Right lung (tissue), 5 donors: ENCODE data around the gene LMTK2. TPM values are rescaled to one million over a fixed set of nuclear protein-coding genes. Genes with fewer than 3 reads are reported as not detected.

Experiments used
- DNase-seq, 2 donors: peaks; one replicate each; pipeline ENCODE4 v3.0.0-alpha.2; 2013
- polyA plus RNA-seq, 5 donors: library from polyadenylated mRNA; unstranded; fragments of 120-200 nt; gene quantifications; one replicate each; pipeline versions ENCODE4 v1.2.1 to v1.2.3, GENCODE V29; 2013; ENCODE audit warnings: inconsistent platforms in 1 of 5, low replicate concordance in 1 of 5; ENCODE audit not compliant: insufficient read length in 5 of 5, insufficient read depth in 1 of 5

LMTK2 gene
- polyA plus RNA-seq, 5 donors: 12.8 to 17.0 (median 13.4) TPM

DNA sequence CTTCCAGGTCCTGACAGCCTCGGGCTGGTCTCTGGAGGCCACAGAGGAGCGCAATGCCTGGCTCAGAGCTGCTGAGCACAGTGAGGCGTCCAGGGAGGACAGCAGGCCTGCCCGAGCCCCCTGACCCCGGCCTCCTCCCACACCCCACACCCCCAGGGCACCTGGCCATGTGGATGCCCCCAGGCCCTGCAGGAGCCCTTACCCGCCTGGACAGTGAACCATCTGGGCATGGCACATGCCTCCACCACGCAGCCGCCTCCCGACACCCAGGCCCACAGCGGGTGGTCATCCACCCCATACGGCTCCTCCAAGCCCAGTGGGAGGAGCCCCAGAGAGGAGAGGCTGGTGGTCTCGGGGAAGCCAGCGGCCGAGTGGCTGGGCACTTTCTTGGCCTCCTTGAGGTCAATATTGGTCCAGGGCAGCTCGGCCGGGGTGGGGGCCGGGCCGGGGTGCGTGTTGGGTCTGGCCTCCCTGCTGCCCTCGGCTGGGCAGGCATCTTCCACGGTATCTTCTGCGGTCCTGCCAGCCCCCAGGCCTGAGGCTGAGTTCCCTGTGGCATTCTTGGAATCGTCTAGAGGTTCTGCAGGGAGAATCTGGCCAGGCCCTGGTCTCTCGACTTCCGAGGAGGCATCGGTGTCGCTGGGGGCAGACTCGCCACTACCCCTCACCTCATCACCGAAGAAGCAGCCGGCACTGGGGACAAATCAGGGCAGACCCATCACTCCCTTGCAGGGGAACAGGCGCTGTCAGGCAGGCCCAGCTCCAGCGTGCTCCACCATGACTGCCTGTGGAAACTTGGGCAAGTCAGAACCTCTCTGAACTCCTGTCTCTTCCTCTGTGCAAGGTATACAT is 126.8 kb downstream of the LMTK2 start:
- no peak for DNase-seq

DNA sequence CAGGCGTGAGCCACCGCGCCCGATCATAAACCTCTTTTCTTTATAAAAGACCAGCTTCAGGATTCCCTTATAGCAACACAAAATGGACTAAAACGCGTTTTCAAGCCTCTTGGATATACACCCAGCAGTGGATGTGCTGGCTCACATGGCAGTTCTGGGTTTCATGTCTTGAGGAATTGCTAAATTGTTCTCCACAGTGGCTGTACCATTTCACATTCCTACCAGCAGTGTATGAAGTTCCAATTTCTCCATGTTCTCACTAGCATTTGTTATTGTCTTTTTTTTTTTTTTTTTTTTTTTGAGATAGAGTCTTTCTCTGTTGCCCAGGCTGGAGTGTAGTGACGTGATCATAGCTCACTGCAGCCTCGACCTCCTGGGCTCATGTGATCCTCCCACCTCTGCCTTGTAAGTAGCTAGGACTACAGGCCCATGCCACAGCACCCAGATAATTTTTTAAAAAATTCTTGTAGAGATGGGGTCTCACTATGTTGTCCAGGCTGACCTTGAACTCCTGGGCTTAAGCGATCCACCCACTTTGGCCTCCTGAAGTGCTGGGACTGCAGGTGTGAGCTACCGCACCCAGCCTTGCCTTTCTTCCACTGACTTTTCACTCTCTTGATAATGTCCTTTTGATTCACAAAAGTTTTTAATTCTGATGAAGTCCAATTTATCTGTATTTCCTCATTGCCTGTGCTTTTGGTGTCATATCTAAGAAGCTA is 127.9 kb downstream of the LMTK2 start:
- no peak for DNase-seq

DNA sequence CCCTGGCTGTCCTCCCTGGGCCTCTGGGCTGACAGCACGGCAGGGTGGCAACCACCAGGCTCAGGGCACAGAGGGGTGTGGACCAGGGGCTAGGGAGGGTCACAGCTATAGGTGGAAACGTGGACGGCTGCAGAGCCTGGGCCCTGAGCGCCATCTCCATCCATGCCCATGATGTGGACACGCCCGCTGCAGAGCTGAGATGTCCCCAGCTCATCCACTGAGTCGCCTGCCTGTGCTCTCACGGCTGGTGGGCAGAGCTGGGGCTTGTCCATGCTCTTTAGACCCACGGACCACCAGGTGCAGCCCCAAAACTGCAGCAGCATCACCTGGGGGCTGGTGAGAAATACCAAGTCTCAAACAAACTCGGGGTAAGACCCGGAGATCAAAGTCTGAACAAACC is 129.2 kb downstream of the LMTK2 start:
- DNase-seq: no peak

DNA sequence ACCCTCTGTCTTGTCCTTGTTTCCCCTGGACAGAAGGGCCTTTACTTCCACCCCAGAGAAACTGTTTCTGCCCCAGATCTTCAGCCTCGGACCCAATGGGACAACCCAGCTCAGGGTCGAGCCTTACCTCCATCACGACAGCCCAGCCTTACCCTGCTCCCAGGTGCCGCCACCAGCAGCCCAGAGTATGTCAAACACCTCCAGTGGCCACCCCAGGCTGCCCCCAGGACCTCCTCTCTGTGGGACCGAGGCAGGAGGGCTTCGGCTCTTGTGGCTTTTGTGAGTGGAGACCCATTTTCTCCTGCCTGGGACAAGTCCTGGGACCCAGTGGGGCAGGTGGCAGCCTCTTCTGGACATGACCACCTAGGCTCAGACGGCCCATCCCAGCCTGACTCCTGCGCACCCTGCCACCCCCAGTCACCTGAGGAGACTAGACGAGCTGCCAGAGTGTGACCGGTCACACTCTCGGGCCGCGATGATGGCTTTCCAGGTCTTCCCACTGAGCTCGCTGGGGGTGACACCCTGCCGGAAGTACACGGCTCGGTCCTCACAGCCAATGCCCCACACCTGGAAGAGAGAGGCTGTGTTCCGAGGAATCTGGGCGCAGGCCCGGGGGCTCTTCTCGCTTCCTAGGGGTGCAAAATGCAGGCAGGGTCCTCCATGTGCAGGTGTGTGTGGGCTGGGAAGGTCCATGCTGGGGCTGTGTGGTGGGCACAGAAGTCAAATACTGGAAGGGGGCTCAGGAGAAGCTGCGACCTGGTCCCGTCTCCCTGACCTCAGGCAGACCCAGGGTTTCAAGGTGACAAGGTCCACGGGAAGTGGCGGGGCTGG is 129.9 kb downstream of the LMTK2 start:
- no peak for DNase-seq

DNA sequence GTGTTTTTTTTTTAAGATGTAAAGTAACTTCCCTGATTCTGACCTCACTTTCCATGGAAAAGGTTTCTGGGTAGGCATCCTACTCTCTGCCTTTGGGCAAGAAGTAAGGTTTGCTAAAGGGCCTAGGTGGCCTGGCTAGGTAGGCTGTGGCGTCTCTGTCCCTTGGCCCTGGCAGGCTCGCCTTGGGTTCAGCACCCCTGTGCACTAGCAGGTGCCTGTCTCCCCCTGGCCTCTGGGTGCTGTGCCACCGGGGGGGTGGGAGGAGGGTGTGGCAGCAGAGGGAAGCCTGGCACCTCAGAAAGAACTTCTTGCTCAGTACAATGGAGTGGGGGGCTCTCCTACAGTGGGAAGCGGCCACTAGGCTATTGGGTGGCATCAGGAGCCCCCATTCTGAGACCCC is 131.4 kb downstream of the LMTK2 start:
- no peak for DNase-seq

DNA sequence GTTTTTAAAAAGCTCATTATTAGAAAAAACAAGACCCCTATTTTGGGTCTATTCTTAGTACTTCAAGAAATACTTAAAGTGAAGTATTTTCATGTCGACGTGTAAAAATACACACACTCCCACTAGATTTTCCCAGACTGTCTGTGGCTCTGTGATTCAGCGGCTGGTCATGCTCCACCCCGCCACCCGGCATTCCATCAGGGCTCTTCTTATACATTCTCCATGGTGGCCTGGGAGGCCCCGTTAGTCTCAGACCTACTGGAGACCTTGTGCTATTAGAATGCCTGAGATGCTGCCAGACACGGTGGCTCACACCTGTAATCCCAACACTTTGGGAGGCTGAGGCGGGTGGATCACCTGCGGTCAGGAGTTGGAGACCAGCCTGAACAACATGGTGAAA is 132.3 kb downstream of the LMTK2 start:
- no peak for DNase-seq

DNA sequence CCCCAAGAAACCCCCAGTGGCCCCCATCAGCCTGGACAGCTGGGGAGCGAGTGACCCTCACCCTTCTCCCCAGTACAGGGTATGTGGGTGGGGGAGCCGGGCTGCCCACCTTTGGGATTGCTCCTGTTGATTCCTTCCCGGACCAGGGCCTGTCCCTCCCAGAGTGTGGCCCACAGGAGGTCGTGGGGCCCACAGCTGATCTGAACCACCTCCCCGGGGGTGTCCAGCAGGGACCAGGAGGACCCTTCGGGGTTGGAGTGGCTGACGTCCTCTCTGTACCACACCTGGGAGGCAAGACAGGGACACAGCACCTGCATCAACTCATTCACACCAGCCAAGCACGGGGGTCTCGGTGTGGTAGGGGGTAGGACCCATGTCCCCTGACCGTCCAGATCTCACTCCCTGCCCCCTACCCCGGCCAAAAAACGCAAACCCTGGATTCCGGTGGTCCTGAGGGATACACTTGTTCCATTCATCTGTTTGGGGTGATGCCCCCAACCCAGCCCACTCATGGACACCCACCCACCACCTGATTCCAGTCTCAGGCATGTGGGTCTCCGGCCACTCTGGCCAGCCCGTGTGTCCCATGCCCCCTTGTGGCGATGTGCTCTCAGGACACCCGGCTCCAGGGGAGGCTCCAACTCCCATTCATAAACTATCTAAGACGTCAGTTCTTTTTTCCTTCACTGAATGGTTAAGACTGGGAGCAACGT is 134.5 kb downstream of the LMTK2 start:
- DNase-seq: no peak

DNA sequence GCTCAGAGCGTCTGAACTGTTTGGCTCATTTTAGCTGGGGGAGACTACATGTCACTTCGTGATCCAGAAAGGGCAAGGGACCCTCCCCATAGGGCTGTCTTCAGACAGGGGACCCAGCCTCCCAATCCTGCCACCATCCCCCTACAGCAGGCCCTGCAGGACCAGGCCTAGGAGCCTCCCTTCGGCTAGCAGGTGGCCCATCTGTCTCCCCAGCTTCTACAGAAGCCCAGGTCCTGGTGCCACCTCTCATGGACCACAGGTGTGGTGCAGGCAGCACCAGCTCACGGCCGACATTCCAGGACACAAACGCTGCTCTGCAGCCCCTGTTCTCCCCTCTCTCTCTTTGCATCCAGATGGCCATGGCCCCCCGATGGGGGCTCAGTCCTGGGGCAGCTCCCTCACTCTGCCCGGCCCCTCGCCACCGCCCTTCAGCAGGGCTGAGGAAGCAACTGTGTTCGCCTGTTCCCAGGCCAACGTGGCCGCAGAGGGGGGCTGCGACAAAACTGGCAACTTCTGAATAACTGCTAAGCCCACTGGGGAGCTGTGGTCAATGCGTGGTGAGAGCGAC is 135.1 kb downstream of the LMTK2 start:
- DNase-seq: no peak

DNA sequence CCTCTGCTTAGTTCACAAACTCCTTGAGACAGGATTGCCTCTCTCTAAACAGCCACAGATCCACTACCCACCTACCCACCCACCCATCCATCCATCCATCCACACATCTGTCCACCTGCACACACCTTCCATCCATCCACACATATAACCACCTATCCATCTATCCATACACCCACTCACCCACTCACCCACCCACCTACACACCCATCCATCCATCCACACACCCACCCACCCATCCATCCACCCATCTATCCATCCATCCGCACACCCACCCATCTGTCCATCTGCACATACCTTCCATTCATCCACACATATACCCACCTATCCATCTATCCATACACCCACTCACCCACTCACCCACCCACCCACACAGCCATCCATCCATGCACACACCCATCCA is 135.7 kb downstream of the LMTK2 start:
- no peak for DNase-seq

DNA sequence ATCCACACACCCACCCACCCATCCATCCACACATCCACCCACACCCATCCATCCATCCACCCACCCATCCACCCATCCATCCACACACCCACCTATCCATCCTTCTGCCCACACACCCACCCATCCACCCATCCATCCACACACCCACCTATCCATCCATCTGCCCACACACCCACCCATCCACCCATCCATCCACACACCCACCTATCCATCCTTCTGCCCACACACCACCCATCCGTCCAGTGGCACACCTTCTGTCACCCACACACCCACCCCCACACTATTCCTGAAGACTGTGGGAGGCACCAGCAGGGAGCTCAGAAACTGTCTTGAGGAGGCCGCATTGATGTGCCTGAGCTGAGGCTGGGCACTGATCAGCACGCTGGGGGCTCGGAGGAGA is 136.3 kb downstream of the LMTK2 start:
- DNase-seq: no peak

DNA sequence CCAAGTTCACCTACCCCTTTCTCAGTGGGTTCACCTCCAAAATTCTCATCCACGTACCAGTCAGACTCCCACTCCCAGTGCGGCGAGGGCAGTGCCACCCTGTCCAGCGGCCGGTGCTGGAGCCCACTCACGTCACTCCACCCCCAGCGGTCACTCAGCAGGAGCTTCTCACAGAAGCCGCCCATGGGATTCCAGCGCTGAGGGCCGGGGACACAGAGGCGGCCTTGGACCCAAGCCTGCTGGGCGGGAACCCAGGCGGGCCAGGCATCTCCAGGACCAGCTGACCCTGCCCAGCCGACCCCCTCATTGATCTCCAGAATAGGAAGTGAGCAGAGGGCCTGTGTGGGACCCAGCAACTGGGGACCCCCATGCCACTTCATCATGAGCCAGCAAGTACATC is 138.2 kb downstream of the LMTK2 start:
- no peak for DNase-seq

DNA sequence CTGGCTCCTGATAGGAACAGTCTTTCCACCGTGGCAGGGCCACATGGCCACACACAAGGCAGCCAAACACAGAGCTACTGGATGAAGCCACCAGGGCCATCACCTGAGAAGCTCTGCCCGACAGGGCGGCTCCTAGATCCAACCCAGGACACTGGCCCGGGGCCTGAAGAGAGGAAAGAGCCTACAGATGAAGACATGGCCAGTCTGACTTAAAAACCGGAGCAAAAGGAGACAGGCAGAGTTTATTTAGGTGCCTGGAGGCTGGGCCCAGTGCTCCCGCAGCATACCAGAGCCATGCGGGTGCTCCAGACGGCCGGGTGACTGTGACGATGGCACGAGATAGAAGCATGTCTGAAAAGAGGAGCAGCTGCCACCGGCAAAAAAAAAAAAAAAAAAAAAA is 141.5 kb downstream of the LMTK2 start:
- no peak for DNase-seq

DNA sequence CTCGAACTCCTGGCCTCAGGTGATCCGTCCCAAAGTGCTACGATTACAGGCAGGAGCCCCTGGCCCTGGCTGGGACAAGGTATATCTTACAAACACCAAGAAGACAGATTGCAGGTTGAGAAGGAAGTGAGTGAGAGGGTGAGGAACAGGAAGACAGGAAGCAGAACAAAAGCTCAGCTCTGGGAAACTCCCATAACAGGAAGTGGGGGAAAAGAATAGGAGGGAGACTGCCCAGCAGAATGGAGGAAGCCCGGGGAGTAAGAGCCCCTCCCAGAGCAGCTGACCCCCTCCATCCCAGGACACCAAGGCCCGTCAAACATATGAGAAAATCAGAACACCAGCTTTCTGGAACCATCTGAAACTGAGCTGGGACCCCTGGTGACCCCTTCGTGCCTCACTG is 142.4 kb downstream of the LMTK2 start:
- no peak for DNase-seq

DNA sequence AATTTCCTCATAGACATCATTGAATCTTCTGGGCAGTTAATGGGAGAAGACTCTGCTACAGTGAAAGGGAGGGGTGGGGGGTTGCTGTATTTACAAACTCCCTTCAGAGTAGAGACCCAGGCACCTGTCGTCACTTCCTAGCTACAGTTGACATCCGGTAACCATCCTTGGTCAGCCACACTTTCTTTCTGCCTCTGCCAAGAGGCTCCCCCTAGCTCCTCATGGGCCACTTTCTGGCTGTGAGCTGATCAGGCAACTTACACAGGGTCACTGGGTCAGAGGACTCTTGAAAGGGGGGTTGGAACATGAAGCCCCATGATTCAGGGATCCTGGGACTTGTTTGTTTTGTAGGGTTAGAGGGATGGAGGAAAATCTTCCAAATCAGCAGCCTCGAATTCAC is 144.1 kb downstream of the LMTK2 start:
- no peak for DNase-seq

DNA sequence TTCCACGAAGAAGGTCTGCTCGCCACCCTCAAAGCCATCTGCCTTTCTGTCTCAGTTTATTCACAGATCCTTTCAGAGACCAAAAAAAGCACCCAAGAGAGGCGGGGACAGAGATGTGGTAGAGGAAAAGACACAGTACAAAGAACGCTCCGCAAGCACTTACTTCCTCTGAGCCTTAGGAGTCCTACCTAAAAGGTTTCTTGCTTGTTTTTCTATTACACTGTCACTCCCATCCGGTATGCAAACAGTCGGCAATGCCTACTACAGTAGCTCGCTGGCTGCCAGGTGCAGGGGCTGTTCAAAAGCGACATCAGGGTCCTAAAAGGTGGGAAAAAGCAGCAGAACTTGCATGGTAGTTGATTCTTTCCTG is 144.6 kb downstream of the LMTK2 start:
- no peak for DNase-seq

DNA sequence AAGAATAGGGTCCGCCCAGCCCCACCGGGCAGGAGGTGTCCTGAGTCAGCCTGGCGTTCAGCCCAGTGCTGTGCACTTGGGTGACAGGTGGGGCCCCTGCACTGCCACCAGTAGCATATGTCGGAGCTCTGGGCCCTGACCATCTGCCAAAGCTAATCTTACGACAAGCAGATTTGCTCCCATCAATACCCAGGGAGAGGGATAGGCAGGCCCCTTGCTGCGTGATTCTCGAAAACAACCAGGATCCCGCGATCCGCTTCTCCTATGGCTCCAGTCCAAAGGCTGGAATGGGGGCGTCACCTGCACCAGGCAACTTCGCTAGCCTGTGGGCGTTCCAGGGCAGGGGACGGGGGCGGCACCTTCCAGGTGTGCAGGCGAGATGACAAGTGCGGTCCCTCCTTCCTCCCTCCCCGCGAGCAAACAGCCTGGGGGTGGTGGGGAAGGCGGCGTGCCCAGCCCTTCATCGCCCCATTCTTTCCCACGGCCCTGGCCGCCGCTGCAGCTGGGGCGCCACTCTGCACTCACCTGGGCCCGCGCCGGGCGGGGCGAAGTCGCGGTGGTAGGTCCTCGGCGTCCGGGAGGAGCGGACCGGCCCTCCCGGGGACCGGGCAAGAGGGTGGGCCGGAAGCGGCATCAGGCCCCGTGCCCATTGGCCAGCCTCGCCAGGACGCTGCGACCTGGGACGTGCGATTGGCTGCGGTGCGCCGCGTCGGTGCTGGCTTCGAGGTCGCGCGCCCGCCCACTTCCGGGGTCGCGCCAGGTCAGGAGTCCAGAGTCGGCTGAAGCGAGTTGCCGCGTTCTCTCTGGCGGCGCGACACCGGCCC is 145.2 kb downstream of the LMTK2 start, which contains the start of gene TECPR1:
Gene TECPR1, minus strand, starts transcription at position 632 of the 824 bp plus-strand sequence. CDS start 6,086 bp downstream, outside the sequence.
- peak; percentile 92 for DNase-seq

DNA sequence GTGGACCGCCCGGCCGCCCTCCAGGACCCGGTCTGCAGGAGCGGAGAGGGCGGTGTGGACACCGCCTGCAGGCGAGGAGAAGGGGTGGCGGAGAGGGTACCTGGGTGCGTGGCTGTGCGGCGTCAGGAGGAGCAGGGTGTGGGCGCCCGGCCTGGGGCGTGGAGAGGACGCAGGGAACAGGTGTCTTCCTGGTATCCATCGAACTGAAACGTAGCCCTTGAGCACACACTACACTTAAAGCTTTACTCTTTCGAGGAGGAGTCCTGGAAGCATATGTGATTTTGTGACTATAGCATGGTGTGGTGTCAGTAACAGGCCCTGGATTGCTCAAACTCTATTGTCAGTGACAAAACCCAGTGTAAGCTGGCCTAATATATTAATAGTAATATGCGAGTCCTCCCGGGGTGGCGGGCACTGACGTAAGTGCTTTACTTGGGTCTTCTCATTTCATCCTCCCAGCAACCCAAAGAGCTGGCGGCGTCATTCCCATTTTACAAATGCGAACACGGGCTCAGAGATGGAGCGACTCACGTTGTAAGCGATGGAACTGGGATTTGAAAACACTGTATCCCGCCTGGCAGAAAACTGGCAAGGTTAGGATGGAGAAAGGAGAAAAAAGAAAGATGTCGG is 145.9 kb downstream of the LMTK2 start:
- DNase-seq: no peak

DNA sequence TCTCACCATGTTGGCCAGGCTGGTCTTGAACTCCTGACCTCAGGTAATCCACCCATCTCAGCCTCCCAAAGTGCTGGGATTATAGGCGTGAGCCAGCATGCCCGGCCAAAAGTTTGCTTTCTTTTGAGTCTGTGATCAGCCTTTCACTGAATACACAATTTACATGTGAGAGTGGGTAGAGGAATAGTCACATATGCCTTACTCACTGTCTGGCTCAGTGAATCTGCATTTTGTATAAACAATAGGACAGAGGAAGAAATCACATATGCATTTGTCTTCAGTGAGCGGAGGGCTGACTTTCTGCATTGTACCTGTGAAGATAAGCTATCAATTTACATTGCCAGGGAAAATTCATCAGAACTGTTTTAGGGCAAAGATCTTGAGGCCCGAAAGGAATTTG is 147.9 kb downstream of the LMTK2 start:
- DNase-seq: no peak

DNA sequence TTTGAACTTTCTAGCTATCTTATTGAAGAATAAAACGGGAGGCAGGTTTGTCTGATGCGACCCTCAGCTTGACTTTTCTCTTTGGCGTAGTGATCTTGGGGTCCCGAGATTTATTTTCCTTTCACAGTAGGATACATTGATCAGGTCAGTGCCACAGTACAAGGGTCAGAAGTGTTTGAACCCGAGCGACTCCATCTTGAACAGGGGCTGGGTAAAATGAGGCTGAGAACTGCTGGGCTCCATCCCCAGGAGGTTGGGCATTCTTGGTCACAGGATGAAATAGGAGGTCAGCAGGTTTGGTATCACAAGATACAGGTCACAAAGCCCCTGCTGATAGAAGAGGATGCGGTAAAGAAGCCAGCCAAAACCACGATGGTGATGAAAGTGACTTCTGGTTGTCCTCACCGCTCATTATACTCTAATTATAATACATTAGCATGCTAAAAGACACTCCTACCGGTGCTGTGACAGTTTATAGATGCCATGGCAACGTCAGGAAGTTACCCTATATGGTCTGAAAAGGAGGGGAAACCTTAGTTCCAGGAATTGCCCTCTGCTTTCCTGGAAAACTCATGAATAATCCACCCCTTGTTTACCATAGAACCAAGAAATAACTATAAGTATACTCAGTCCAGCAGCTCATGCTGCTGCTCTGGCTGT is 148.4 kb downstream of the LMTK2 start:
- no peak for DNase-seq
